ENCODE results near the gene PDE4D.

GRCh38 chr5:58974083-58974482 is 919.4 kb downstream of the PDE4D start:
- TF ChIP-seq EZH2phosphoT487 (IDR thresholded peaks at IDR 0.05; ENCODE audit: borderline replicate concordance, low read depth, low read length) (no peak), CTCF (conservative IDR thresholded peaks at IDR 0.05; ENCODE audit: low read length) (no peak)
